NOMO-1 treated with DMSO at 0.1 percent for 48 hours (cell line): ENCODE measurements around the gene VSTM2L.

Experiments
- DNase-seq: peaks from one replicate; lab custom pipeline; 2025; ENCODE audit not compliant: unreplicated experiment; lab: John Stamatoyannopoulos, UW

The VSTM2L gene

GRCh38 chr20:37899105-37900045, 3.6 kb upstream of the VSTM2L start:
- no peak for DNase-seq

GRCh38 chr20:37901240-37901639, 1.7 kb upstream of the VSTM2L start:
- DNase-seq: peak; percentile 40

- peak; percentile 67 for DNase-seq
These were observed 1.0 kb upstream of the VSTM2L start for GRCh38 chr20:37901654-37902503.

- no peak for DNase-seq
These were observed 535 bp downstream of the VSTM2L start for GRCh38 chr20:37903317-37904007.

- DNase-seq: no peak
These were observed 1.2 kb downstream of the VSTM2L start for GRCh38 chr20:37904008-37904642.

- no peak for DNase-seq
These were observed 2.0 kb downstream of the VSTM2L start for GRCh38 chr20:37904845-37905373.

GRCh38 chr20:37905671-37906613, 3.0 kb downstream of the VSTM2L start:
- DNase-seq: no peak

GRCh38 chr20:37907330-37907676, 4.4 kb downstream of the VSTM2L start:
- no peak for DNase-seq

- no peak for DNase-seq
These were observed 4.9 kb downstream of the VSTM2L start for GRCh38 chr20:37907677-37908401.

- DNase-seq: no peak
These were observed 8.3 kb downstream of the VSTM2L start for GRCh38 chr20:37911261-37911660.

GRCh38 chr20:37911838-37912281, 8.9 kb downstream of the VSTM2L start:
- peak; percentile 16 for DNase-seq

GRCh38 chr20:37912874-37913273, 9.9 kb downstream of the VSTM2L start:
- DNase-seq: no peak

- DNase-seq: no peak
These were observed 10.8 kb downstream of the VSTM2L start for GRCh38 chr20:37913567-37914366.

- DNase-seq: no peak
These were observed 11.4 kb downstream of the VSTM2L start for GRCh38 chr20:37914367-37914671.

GRCh38 chr20:37914672-37915433, 11.9 kb downstream of the VSTM2L start:
- no peak for DNase-seq

GRCh38 chr20:37915434-37915787, 12.5 kb downstream of the VSTM2L start:
- DNase-seq: no peak

GRCh38 chr20:37915800-37916570, 13.1 kb downstream of the VSTM2L start:
- no peak for DNase-seq
